Measurements from ENCODE around the gene PIK3IP1.

The PIK3IP1 gene

DNA sequence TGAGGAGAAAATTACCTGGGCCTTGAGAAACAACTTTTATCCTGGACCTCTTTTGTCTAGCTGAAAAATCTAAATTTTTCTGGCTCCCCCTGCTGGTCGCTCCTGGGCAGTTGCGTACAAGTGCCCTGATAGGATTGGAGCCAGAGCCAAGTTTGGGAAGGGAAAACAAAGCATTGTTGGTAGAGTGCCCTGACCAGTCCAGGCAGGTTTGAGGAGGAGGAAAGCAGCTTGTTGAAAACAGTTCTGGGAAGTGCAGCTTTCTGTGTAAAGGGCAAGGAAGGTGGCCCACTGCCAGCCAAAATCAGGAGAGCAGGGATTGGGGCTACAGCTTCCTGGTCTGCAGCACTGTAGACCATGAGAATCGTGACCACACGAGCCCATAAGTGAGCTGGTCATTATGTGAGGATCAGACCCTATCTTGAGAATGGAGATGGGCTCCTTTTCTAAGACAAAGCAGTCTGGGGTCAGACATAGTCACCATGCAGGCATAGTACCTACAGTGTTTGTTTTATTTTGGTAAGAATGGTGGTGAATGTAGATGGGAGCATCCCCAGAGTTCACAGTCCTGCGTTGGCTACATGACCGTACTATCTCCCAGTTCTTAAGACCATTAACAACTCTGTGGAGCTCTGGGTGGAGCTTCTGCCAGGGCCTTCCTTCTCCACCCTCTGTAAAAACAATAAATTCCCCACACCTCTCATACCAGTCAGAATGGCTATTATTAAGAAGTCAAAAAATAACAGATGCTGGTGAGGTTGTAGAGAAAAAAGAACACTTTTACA is 21.3 kb upstream of the PIK3IP1 start:
- Histone ChIP-seq H3K27ac (ENCODE audit: low read depth, low read length) (peak overlapping the region; percentile 2), H3K36me3 (ENCODE audit: control insufficient read depth in 1 of 2, insufficient read depth in 2 of 2, low read length in 2 of 2) (no peaks in the 10 kb centered on the region), H3K9me3 (ENCODE audit: control insufficient read depth in 1 of 2, low read length in 2 of 2) (peaks cover 0 to 6% of the 10 kb centered on the region in 2 donors), H3K9ac (ENCODE audit: low read depth in 1 of 2, low read length in 2 of 2) (no peak overlapping the region), H3K4me1 (ENCODE audit: control insufficient read depth in 1 of 2, insufficient read depth in 2 of 2, low read length in 2 of 2) (peaks cover 4 to 7% of the 10 kb centered on the region in 2 donors), H3K4me3 (ENCODE audit: low read depth in 1 of 2, low read length in 2 of 2) (no peak overlapping the region), H3K27me3 (ENCODE audit: control insufficient read depth in 1 of 2, insufficient read depth in 2 of 2, low read length in 2 of 2) (no peaks in the 10 kb centered on the region)

DNA sequence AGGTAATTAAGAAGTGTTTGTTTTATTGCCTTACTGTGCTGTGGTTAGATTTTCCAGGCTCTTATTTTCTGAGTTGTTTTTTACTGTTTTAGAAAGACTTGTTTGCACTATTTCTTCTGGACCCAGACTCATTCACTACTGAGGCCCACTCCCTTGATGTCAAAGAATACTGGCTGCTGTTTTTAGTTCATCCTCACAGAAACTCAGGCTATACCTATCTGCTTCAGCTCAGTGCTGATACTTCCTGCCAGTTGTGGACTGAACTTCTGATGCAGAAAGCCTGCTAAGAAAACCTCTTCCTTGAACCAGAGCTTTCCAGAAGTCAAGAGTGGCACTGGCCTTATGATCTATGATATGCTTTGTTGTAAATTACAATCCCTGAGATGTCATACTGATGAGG is 15.9 kb upstream of the PIK3IP1 start:
- peaks cover 0 to 3% of the 10 kb centered on the region in 2 donors for H3K4me1 ChIP-seq (ENCODE audit: control insufficient read depth in 1 of 2, insufficient read depth in 2 of 2, low read length in 2 of 2)

GRCh38 chr22:31305194-31305593 is 12.9 kb upstream of the PIK3IP1 start:
- no peak overlapping the region for H3K9ac ChIP-seq (ENCODE audit: low read depth in 1 of 2, low read length in 2 of 2)

More for the DNA sequence above, 15.9 kb upstream of the PIK3IP1 start:
- Histone ChIP-seq H3K27ac (ENCODE audit: low read depth, low read length) (no peak overlapping the region), H3K27me3 (ENCODE audit: control insufficient read depth in 1 of 2, insufficient read depth in 2 of 2, low read length in 2 of 2) (no peaks in the 10 kb centered on the region), H3K9me3 (ENCODE audit: control insufficient read depth in 1 of 2, low read length in 2 of 2) (no peaks in the 10 kb centered on the region), H3K9ac (ENCODE audit: low read depth in 1 of 2, low read length in 2 of 2) (no peak overlapping the region), H3K36me3 (ENCODE audit: control insufficient read depth in 1 of 2, insufficient read depth in 2 of 2, low read length in 2 of 2) (no peaks in the 10 kb centered on the region), H3K4me3 (ENCODE audit: low read depth in 1 of 2, low read length in 2 of 2) (no peak overlapping the region)

DNA sequence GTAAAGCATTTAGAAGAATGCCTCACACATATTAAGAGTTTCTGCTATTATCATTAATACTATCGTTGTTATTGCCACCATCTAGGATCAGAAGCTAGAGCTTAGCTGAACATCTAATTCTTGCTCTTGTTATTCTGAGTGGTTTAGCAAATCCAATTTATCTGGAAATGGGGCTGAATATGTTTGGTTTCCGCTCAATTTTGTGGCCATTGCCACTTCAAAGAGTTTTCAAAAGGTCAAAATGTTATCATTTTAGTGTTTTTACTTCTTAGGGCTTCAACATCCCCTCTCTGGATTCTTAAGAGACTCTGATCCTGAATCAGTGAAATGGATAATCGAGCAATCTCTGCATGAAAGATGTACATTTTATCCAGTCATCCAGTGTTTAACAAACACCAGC is 10.2 kb upstream of the PIK3IP1 start:
- Histone ChIP-seq H3K4me3 (ENCODE audit: low read depth in 1 of 2, low read length in 2 of 2) (no peak overlapping the region), H3K4me1 (ENCODE audit: control insufficient read depth in 1 of 2, insufficient read depth in 2 of 2, low read length in 2 of 2) (peaks cover 7 to 17% of the 10 kb centered on the region in 2 donors), H3K9ac (ENCODE audit: low read depth in 1 of 2, low read length in 2 of 2) (no peak overlapping the region), H3K9me3 (ENCODE audit: control insufficient read depth in 1 of 2, low read length in 2 of 2) (no peaks in the 10 kb centered on the region), H3K27ac (ENCODE audit: low read depth, low read length) (no peak overlapping the region), H3K27me3 (ENCODE audit: control insufficient read depth in 1 of 2, insufficient read depth in 2 of 2, low read length in 2 of 2) (no peaks in the 10 kb centered on the region), H3K36me3 (ENCODE audit: control insufficient read depth in 1 of 2, insufficient read depth in 2 of 2, low read length in 2 of 2) (no peaks in the 10 kb centered on the region)

More at GRCh38 chr22:31305194-31305593, 12.9 kb upstream of the PIK3IP1 start:
- Histone ChIP-seq H3K36me3 (ENCODE audit: control insufficient read depth in 1 of 2, insufficient read depth in 2 of 2, low read length in 2 of 2) (no peaks in the 10 kb centered on the region), H3K27me3 (ENCODE audit: control insufficient read depth in 1 of 2, insufficient read depth in 2 of 2, low read length in 2 of 2) (no peaks in the 10 kb centered on the region), H3K4me1 (ENCODE audit: control insufficient read depth in 1 of 2, insufficient read depth in 2 of 2, low read length in 2 of 2) (peaks cover 7 to 17% of the 10 kb centered on the region in 2 donors), H3K4me3 (ENCODE audit: low read depth in 1 of 2, low read length in 2 of 2) (no peak overlapping the region), H3K9me3 (ENCODE audit: control insufficient read depth in 1 of 2, low read length in 2 of 2) (no peaks in the 10 kb centered on the region), H3K27ac (ENCODE audit: low read depth, low read length) (no peak overlapping the region)

GRCh38 chr22:31302006-31302405 is 9.7 kb upstream of the PIK3IP1 start:
- peaks cover 8 to 20% of the 10 kb centered on the region in 2 donors for H3K4me1 ChIP-seq (ENCODE audit: control insufficient read depth in 1 of 2, insufficient read depth in 2 of 2, low read length in 2 of 2)
- H3K27ac ChIP-seq (ENCODE audit: low read depth, low read length), result no peak overlapping the region
- H3K9ac ChIP-seq (ENCODE audit: low read depth in 1 of 2, low read length in 2 of 2), result no peak overlapping the region
- H3K36me3 ChIP-seq (ENCODE audit: control insufficient read depth in 1 of 2, insufficient read depth in 2 of 2, low read length in 2 of 2), result no peaks in the 10 kb centered on the region
- H3K27me3 ChIP-seq (ENCODE audit: control insufficient read depth in 1 of 2, insufficient read depth in 2 of 2, low read length in 2 of 2), result no peaks in the 10 kb centered on the region
- H3K9me3 ChIP-seq (ENCODE audit: control insufficient read depth in 1 of 2, low read length in 2 of 2), result no peaks in the 10 kb centered on the region
- no peak overlapping the region for H3K4me3 ChIP-seq (ENCODE audit: low read depth in 1 of 2, low read length in 2 of 2)

- no peaks in the 10 kb centered on the region for H3K9me3 ChIP-seq (ENCODE audit: control insufficient read depth in 1 of 2, low read length in 2 of 2)
- H3K27ac ChIP-seq (ENCODE audit: low read depth, low read length), result no peak overlapping the region
- H3K27me3 ChIP-seq (ENCODE audit: control insufficient read depth in 1 of 2, insufficient read depth in 2 of 2, low read length in 2 of 2), result no peaks in the 10 kb centered on the region
- no peak overlapping the region for H3K4me3 ChIP-seq (ENCODE audit: low read depth in 1 of 2, low read length in 2 of 2)
- H3K36me3 ChIP-seq (ENCODE audit: control insufficient read depth in 1 of 2, insufficient read depth in 2 of 2, low read length in 2 of 2), result no peaks in the 10 kb centered on the region
- H3K4me1 ChIP-seq (ENCODE audit: control insufficient read depth in 1 of 2, insufficient read depth in 2 of 2, low read length in 2 of 2), result peaks cover 15 to 31% of the 10 kb centered on the region in 2 donors
- no peak overlapping the region for H3K9ac ChIP-seq (ENCODE audit: low read depth in 1 of 2, low read length in 2 of 2)
Observed at GRCh38 chr22:31300896-31301295, 8.6 kb upstream of the PIK3IP1 start.

DNA sequence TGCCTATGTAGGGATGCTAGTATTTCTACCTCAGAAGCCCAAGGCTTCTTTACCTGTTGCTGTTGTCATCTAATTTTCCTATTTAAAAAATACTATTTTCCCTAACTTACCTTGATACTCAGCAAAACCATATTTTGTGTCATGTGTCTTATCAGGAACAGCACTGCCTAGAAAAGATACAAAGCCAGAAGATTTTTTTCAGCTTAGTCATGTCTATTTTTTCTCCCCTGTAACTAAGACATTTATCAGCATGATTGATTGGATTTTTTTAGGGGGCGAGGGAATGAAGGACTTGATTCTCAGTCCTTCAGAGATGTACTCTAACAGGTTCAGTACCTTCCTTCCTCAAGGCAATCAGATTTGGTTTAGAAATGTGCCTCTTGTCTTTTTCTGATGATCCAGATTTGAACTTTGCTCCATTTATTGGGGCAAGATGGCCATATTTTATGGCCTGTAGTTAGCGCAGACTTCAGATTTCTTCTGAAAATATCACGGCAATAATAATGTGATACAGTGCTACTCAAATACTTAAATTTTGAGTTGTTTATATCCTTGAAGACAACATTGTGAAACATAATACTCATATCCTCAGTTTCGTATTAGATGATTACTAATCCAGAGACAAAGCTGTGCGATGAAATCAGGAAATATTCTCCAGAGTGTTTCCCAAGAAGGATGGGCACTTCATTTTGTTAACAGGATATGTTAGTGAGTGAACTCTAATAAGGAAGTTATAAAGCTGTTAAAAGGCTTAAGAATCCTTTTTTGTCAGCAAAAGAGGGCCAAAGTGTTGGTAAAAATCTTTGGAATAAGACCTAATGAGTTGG is 3.8 kb upstream of the PIK3IP1 start:
- H3K4me3 ChIP-seq (ENCODE audit: low read depth in 1 of 2, low read length in 2 of 2), result peak overlapping the region; percentile 11 to 21
- H3K9ac ChIP-seq (ENCODE audit: low read depth in 1 of 2, low read length in 2 of 2), result no peak overlapping the region
- no peaks in the 10 kb centered on the region for H3K9me3 ChIP-seq (ENCODE audit: control insufficient read depth in 1 of 2, low read length in 2 of 2)
- H3K36me3 ChIP-seq (ENCODE audit: control insufficient read depth in 1 of 2, insufficient read depth in 2 of 2, low read length in 2 of 2), result no peaks in the 10 kb centered on the region
- H3K4me1 ChIP-seq (ENCODE audit: control insufficient read depth in 1 of 2, insufficient read depth in 2 of 2, low read length in 2 of 2), result peaks cover 35 to 36% of the 10 kb centered on the region in 2 donors
- H3K27ac ChIP-seq (ENCODE audit: low read depth, low read length), result peak overlapping the region; percentile 17
- no peaks in the 10 kb centered on the region for H3K27me3 ChIP-seq (ENCODE audit: control insufficient read depth in 1 of 2, insufficient read depth in 2 of 2, low read length in 2 of 2)

DNA sequence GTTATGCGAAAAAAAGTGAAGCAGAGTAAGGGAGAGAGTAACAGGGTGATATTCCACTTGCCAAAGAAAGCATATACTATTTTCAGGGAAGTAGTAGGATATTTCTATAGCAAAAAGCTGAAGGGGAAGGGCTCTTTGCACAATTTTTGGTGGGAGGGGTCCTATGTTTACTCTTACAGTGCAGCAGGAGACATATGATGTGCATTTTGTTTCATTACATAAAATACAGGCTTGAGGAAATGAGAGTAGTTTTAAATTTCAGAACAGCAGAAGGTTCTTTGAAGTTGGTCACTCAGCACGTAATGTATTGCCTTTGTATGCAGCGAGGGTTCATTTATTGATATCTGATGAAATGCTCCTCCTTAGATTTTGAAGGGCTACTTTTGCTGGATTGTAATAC is 3.1 kb upstream of the PIK3IP1 start:
- Histone ChIP-seq H3K36me3 (ENCODE audit: control insufficient read depth in 1 of 2, insufficient read depth in 2 of 2, low read length in 2 of 2) (no peaks in the 10 kb centered on the region), H3K4me1 (ENCODE audit: control insufficient read depth in 1 of 2, insufficient read depth in 2 of 2, low read length in 2 of 2) (peaks cover 28 to 35% of the 10 kb centered on the region in 2 donors), H3K9ac (ENCODE audit: low read depth in 1 of 2, low read length in 2 of 2) (peak overlapping the region in 1 of 2 donors; percentile 9), H3K4me3 (ENCODE audit: low read depth in 1 of 2, low read length in 2 of 2) (peak overlapping the region; percentile 11 to 21), H3K27ac (ENCODE audit: low read depth, low read length) (no peak overlapping the region), H3K9me3 (ENCODE audit: control insufficient read depth in 1 of 2, low read length in 2 of 2) (no peaks in the 10 kb centered on the region), H3K27me3 (ENCODE audit: control insufficient read depth in 1 of 2, insufficient read depth in 2 of 2, low read length in 2 of 2) (no peaks in the 10 kb centered on the region)

DNA sequence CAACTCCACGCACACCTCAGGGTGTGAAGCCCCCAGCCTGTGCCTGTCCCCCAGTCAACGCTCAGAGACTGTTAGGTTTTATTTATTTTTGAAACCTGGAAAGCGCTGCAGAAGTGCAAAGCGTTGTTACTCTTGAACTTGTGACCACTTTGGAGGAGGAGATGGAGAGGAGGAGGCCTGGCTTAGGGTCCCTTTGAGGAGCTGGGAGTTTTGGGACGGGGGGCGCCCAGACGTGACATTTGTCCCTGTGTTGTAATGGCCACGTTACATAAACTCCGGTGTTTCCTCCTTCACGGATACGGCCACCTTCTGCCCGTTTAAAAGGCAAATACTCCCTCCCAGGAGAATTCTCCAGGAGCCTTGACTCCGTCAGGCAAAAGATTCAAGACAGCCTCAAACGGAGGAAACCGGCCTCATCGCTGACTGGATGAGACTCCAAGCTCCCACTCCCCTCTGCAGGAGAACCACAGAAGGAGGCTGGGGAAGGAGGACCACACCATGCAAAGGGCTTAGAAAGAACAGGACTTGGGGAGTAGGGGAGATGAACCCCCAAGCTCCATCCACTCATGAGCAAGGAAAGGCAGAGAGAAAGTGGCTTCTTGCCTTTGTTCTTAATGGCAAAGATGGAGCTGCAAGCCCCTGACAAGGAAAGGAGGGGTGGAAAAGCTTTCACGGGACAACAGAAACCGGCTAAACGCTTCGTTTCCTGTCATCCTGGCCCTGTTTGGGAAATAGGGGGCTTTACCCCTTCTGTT is 630 bp downstream of the PIK3IP1 start:
- peaks cover 10 to 16% of the 10 kb centered on the region in 2 donors for H3K36me3 ChIP-seq (ENCODE audit: control insufficient read depth in 1 of 2, insufficient read depth in 2 of 2, low read length in 2 of 2)
- peaks cover 42 to 54% of the 10 kb centered on the region in 2 donors for H3K4me1 ChIP-seq (ENCODE audit: control insufficient read depth in 1 of 2, insufficient read depth in 2 of 2, low read length in 2 of 2)
- peak overlapping the region; percentile 93 to 94 for H3K9ac ChIP-seq (ENCODE audit: low read depth in 1 of 2, low read length in 2 of 2)
- no peaks in the 10 kb centered on the region for H3K27me3 ChIP-seq (ENCODE audit: control insufficient read depth in 1 of 2, insufficient read depth in 2 of 2, low read length in 2 of 2)
- no peaks in the 10 kb centered on the region for H3K9me3 ChIP-seq (ENCODE audit: control insufficient read depth in 1 of 2, low read length in 2 of 2)
- H3K4me3 ChIP-seq (ENCODE audit: low read depth in 1 of 2, low read length in 2 of 2), result peak overlapping the region; percentile 91 to 98
- H3K27ac ChIP-seq (ENCODE audit: low read depth, low read length), result peak overlapping the region; percentile 99
